HEK293 (cell line): ENCODE results near the gene LMTK3.

Experiments used
- HOXA7 ChIP-seq: sonication (generic); formaldehyde crosslinking; IDR thresholded peaks from 2 replicates; pipeline ENCODE4 v1.8.1; 2022; ENCODE audit warnings: missing genetic modification reagents, borderline replicate concordance
- HOXD13 ChIP-seq: sonication (generic); formaldehyde crosslinking; IDR thresholded peaks from 2 replicates; pipeline ENCODE4 v1.8.0; 2022; ENCODE audit warnings: missing genetic modification reagents, borderline replicate concordance
- IKZF3 ChIP-seq: fragments of 450-650 bp; IDR thresholded peaks from 2 replicates; pipeline ENCODE4 v1.5.0; 2018; ENCODE audit warnings: missing biosample characterization, mild to moderate bottlenecking, missing genetic modification characterization, moderate library complexity
- KLF1 ChIP-seq: fragments of 450-650 bp; formaldehyde crosslinking; IDR thresholded peaks from 2 replicates; pipeline ENCODE4 v1.5.1; 2016; ENCODE audit warnings: missing biosample characterization, missing genetic modification characterization
- KLF9 ChIP-seq: fragments of 450-650 bp; formaldehyde crosslinking; IDR thresholded peaks from 2 replicates; pipeline ENCODE4 v1.5.1; 2016; ENCODE audit warnings: missing biosample characterization, missing genetic modification characterization, low read depth
- REPIN1 ChIP-seq: fragments of 450-650 bp; formaldehyde crosslinking; IDR thresholded peaks from 2 replicates; pipeline ENCODE4 v1.5.1; 2017; ENCODE audit warnings: missing biosample characterization, missing genetic modification characterization, low read depth
- SALL2 ChIP-seq: fragments of 450-650 bp; formaldehyde crosslinking; IDR thresholded peaks from 2 replicates; pipeline ENCODE4 v1.5.0; 2017; ENCODE audit warnings: missing biosample characterization, mild to moderate bottlenecking, missing genetic modification characterization, borderline replicate concordance
- TCF7L2 ChIP-seq: IDR thresholded peaks from 2 replicates; pipeline ENCODE4 v1.6.1; 2011; ENCODE audit warnings: low read depth, mild to moderate bottlenecking, inconsistent platforms, low read length, moderate library complexity, borderline replicate concordance
- WT1 ChIP-seq: fragments of 450-650 bp; formaldehyde crosslinking; IDR thresholded peaks from 2 replicates; pipeline ENCODE4 v1.5.1; 2016; ENCODE audit warnings: missing biosample characterization, missing genetic modification characterization
- ZBTB1 ChIP-seq: fragments of 450-650 bp; formaldehyde crosslinking; IDR thresholded peaks from 2 replicates; pipeline ENCODE4 v1.5.1; 2016; ENCODE audit warnings: missing biosample characterization, missing genetic modification characterization
- ZBTB17 ChIP-seq: fragments of 450-650 bp; formaldehyde crosslinking; IDR thresholded peaks from 2 replicates; pipeline ENCODE4 v1.5.1; 2016; ENCODE audit warnings: missing biosample characterization, missing genetic modification characterization
- ZBTB21 ChIP-seq: fragments of 450-650 bp; formaldehyde crosslinking; IDR thresholded peaks from 2 replicates; pipeline ENCODE4 v1.5.1; 2017; ENCODE audit warnings: missing biosample characterization, missing genetic modification characterization
- ZIC2 ChIP-seq: fragments of 450-650 bp; formaldehyde crosslinking; IDR thresholded peaks from 2 replicates; pipeline ENCODE4 v1.5.1; 2016; ENCODE audit warnings: missing biosample characterization, missing genetic modification characterization
- ZNF16 ChIP-seq: fragments of 450-650 bp; formaldehyde crosslinking; IDR thresholded peaks from 2 replicates; pipeline ENCODE4 v1.5.1; 2016; ENCODE audit warnings: low read depth, missing biosample characterization, missing genetic modification characterization
- ZNF202 ChIP-seq: fragments of 450-650 bp; formaldehyde crosslinking; IDR thresholded peaks from 2 replicates; pipeline ENCODE4 v1.5.1; 2016; ENCODE audit warnings: missing biosample characterization, missing genetic modification characterization, borderline replicate concordance
- ZNF335 ChIP-seq: fragments of 450-650 bp; formaldehyde crosslinking; conservative IDR thresholded peaks from 2 replicates; pipeline ENCODE4 v1.5.1; 2016; ENCODE audit warnings: missing biosample characterization, missing genetic modification characterization
- ZNF341 ChIP-seq: fragments of 450-650 bp; formaldehyde crosslinking; IDR thresholded peaks from 2 replicates; pipeline ENCODE4; 2016; ENCODE audit warnings: low read depth, missing biosample characterization, missing genetic modification characterization
- ZNF350 ChIP-seq: fragments of 450-650 bp; formaldehyde crosslinking; IDR thresholded peaks from 2 replicates; pipeline ENCODE4 v1.5.0; 2017; ENCODE audit warnings: missing biosample characterization, mild to moderate bottlenecking, missing genetic modification characterization
- ZNF37A ChIP-seq: fragments of 450-650 bp; IDR thresholded peaks from 2 replicates; pipeline ENCODE4 v1.5.1; 2018; ENCODE audit warnings: missing biosample characterization, missing genetic modification characterization
- ZNF433 ChIP-seq: fragments of 450-650 bp; formaldehyde crosslinking; IDR thresholded peaks from 2 replicates; pipeline ENCODE4 v1.5.1; 2016; ENCODE audit warnings: missing biosample characterization, missing genetic modification characterization, low read depth
- ZNF514 ChIP-seq: fragments of 450-650 bp; formaldehyde crosslinking; IDR thresholded peaks from 2 replicates; pipeline ENCODE4 v1.5.1; 2016; ENCODE audit warnings: missing biosample characterization, missing genetic modification characterization
- ZNF549 ChIP-seq: fragments of 450-650 bp; IDR thresholded peaks from 2 replicates; pipeline ENCODE4 v1.5.1; 2018; ENCODE audit warnings: missing biosample characterization, missing genetic modification characterization, mild to moderate bottlenecking, inconsistent platforms, moderate library complexity
- ZNF610 ChIP-seq: fragments of 450-650 bp; formaldehyde crosslinking; IDR thresholded peaks from 2 replicates; pipeline ENCODE4 v1.5.1; 2016; ENCODE audit warnings: missing biosample characterization, missing genetic modification characterization, borderline replicate concordance
- ZNF76 ChIP-seq: fragments of 450-650 bp; formaldehyde crosslinking; IDR thresholded peaks from 2 replicates; pipeline ENCODE4; 2016; ENCODE audit warnings: low read depth, missing biosample characterization, missing genetic modification characterization, borderline replicate concordance
- ZNF777 ChIP-seq: fragments of 450-650 bp; formaldehyde crosslinking; IDR thresholded peaks from 2 replicates; pipeline ENCODE4 v1.5.1; 2017; ENCODE audit warnings: missing biosample characterization, missing genetic modification characterization, borderline replicate concordance
- ZNF792 ChIP-seq: fragments of 450-650 bp; formaldehyde crosslinking; IDR thresholded peaks from 2 replicates; pipeline ENCODE4 v1.5.1; 2016; ENCODE audit warnings: missing biosample characterization, missing genetic modification characterization
- ZSCAN23 ChIP-seq: fragments of 450-650 bp; formaldehyde crosslinking; IDR thresholded peaks from 2 replicates; pipeline ENCODE4 v1.5.1; 2016; ENCODE audit warnings: missing biosample characterization, missing genetic modification characterization
- ZXDB ChIP-seq: fragments of 450-650 bp; formaldehyde crosslinking; IDR thresholded peaks from 2 replicates; pipeline ENCODE4 v1.5.1; 2016; ENCODE audit warnings: missing biosample characterization, missing genetic modification characterization
- TF ChIP-seq, protein P1 (sequence below): fragments of 450-650 bp; formaldehyde crosslinking; IDR thresholded peaks from 2 replicates; pipeline ENCODE4 v1.5.1; 2016; ENCODE audit warnings: missing biosample characterization, missing genetic modification characterization, borderline replicate concordance
- TF ChIP-seq, protein P2 (sequence below): IDR thresholded peaks from 2 replicates; pipeline ENCODE4 v1.6.1; 2011; ENCODE audit warnings: mild to moderate bottlenecking, low read depth, low read length, borderline replicate concordance
- TF ChIP-seq, protein P3 (sequence below): fragments of 450-650 bp; formaldehyde crosslinking; IDR thresholded peaks from 2 replicates; pipeline ENCODE4 v1.5.1; 2016; ENCODE audit warnings: missing biosample characterization, missing genetic modification characterization
- TF ChIP-seq, protein P4 (sequence below): fragments of 450-650 bp; IDR thresholded peaks from 2 replicates; pipeline ENCODE4 v1.5.1; 2018; ENCODE audit warnings: missing biosample characterization, mild to moderate bottlenecking, missing genetic modification characterization

Gene LMTK3

DNA sequence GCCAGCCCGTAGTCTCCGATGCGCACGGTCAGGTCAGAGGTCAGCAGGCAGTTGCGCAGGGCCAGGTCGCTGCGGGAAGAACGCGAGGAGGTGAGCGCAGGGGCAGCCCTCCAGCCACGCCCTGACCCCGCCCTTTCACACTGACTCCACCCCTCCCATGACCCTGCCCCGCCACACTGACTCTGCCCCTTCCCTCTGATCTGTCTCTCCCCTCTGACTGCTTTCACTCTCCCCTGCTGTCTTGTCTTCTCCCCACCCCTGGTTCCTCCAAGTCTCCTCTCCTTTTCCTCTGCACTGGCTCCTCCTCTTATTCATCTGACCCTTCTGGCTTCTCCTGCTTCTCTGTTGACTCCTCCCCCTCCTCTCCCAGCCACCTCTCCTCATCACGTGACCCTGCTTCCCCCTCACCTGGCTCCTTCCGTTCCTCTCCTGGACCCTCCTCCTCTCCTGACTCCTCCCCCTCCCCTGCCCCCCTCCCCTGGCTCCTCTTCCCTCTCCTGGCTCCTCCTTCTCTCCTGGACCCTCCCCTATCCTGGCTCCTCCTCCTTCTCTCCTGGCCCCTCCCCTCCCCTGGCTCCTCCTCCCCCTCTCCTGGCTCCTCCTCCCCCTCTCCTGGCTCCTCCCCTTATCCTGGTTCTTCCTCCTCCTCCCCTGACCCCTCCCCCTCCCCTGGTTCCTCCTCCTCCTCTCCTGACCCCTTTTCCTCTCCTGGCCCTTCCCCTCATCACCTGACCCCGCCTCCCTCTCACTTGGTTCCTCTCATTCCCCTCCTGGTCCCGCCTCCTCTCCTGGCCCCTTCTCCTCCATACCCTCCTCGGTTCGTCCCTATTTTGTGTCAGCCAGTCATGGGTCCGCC lies 9.9 kb downstream of the LMTK3 start (continued):
- TF ChIP-seq, protein P1, sequence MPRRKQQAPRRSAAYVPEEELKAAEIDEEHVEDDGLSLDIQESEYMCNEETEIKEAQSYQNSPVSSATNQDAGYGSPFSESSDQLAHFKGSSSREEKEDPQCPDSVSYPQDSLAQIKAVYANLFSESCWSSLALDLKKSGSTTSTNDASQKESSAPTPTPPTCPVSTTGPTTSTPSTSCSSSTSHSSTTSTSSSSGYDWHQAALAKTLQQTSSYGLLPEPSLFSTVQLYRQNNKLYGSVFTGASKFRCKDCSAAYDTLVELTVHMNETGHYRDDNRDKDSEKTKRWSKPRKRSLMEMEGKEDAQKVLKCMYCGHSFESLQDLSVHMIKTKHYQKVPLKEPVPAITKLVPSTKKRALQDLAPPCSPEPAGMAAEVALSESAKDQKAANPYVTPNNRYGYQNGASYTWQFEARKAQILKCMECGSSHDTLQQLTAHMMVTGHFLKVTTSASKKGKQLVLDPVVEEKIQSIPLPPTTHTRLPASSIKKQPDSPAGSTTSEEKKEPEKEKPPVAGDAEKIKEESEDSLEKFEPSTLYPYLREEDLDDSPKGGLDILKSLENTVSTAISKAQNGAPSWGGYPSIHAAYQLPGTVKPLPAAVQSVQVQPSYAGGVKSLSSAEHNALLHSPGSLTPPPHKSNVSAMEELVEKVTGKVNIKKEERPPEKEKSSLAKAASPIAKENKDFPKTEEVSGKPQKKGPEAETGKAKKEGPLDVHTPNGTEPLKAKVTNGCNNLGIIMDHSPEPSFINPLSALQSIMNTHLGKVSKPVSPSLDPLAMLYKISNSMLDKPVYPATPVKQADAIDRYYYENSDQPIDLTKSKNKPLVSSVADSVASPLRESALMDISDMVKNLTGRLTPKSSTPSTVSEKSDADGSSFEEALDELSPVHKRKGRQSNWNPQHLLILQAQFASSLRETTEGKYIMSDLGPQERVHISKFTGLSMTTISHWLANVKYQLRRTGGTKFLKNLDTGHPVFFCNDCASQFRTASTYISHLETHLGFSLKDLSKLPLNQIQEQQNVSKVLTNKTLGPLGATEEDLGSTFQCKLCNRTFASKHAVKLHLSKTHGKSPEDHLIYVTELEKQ, result no peak
- TF ChIP-seq ZNF335 (tag by site-specific recombination) (peak; percentile 59), ZBTB1 (tag by site-specific recombination) (no peak), WT1 (tag by site-specific recombination) (peak; percentile 10; the same call in 1 of the 2 replicates), ZIC2 (tag by site-specific recombination) (peak; percentile 16; the same call in 1 of the 2 replicates), ZNF202 (tag by site-specific recombination) (no peak), ZBTB21 (0 out of 2 replicates have a peak, but pooled peaks have one; percentile 31), ZNF514 (tag by site-specific recombination) (no peak), IKZF3 (tag by site-specific recombination) (peak; percentile 41; the same call in 1 of the 2 replicates), REPIN1 (tag by site-specific recombination) (no peak), HOXA7 (no peak), ZNF76 (tag by site-specific recombination) (no peak), SALL2 (tag by site-specific recombination) (no peak), ZNF549 (tag by site-specific recombination) (no peak), ZNF610 (tag by site-specific recombination) (no peak), ZNF341 (tag by site-specific recombination) (peak; percentile 68), ZXDB (tag by site-specific recombination) (peak; percentile 78), TCF7L2 (no peak), ZSCAN23 (no peak), HOXD13 (CRISPR knock-in tag) (no peak), ZNF37A (tag by site-specific recombination) (no peak), ZBTB17 (tag by site-specific recombination) (peak; percentile 84), ZNF16 (tag by site-specific recombination) (no peak), ZNF350 (tag by site-specific recombination) (no peak), ZNF433 (tag by site-specific recombination) (no peak), KLF9 (tag by site-specific recombination) (peak; percentile 83), ZNF777 (no peak), KLF1 (peak; percentile 100), ZNF792 (tag by site-specific recombination) (no peak)
- TF ChIP-seq, protein P2, sequence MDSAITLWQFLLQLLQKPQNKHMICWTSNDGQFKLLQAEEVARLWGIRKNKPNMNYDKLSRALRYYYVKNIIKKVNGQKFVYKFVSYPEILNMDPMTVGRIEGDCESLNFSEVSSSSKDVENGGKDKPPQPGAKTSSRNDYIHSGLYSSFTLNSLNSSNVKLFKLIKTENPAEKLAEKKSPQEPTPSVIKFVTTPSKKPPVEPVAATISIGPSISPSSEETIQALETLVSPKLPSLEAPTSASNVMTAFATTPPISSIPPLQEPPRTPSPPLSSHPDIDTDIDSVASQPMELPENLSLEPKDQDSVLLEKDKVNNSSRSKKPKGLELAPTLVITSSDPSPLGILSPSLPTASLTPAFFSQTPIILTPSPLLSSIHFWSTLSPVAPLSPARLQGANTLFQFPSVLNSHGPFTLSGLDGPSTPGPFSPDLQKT, result no peak
- TF ChIP-seq, protein P3, sequence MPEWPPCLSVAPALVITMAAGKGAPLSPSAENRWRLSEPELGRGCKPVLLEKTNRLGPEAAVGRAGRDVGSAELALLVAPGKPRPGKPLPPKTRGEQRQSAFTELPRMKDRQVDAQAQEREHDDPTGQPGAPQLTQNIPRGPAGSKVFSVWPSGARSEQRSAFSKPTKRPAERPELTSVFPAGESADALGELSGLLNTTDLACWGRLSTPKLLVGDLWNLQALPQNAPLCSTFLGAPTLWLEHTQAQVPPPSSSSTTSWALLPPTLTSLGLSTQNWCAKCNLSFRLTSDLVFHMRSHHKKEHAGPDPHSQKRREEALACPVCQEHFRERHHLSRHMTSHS (tag by site-specific recombination), result no peak
- TF ChIP-seq, protein P4, sequence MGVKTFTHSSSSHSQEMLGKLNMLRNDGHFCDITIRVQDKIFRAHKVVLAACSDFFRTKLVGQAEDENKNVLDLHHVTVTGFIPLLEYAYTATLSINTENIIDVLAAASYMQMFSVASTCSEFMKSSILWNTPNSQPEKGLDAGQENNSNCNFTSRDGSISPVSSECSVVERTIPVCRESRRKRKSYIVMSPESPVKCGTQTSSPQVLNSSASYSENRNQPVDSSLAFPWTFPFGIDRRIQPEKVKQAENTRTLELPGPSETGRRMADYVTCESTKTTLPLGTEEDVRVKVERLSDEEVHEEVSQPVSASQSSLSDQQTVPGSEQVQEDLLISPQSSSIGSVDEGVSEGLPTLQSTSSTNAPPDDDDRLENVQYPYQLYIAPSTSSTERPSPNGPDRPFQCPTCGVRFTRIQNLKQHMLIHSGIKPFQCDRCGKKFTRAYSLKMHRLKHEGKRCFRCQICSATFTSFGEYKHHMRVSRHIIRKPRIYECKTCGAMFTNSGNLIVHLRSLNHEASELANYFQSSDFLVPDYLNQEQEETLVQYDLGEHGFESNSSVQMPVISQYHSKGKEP (tag by site-specific recombination), result no peak
